Measurements from ENCODE around the gene WWOX.
A peak's percentile ranks its signal among the peaks of the same experiment; 100 is the strongest.

Gene WWOX

GRCh38 chr16:78764478-78764877, 665.0 kb downstream of the WWOX start:
- no peak for DNase-seq (ENCODE audit: low read depth)
- H3K4me3 ChIP-seq (ENCODE audit: low read length), result no peak overlapping the region
- TF ChIP-seq, protein P1, sequence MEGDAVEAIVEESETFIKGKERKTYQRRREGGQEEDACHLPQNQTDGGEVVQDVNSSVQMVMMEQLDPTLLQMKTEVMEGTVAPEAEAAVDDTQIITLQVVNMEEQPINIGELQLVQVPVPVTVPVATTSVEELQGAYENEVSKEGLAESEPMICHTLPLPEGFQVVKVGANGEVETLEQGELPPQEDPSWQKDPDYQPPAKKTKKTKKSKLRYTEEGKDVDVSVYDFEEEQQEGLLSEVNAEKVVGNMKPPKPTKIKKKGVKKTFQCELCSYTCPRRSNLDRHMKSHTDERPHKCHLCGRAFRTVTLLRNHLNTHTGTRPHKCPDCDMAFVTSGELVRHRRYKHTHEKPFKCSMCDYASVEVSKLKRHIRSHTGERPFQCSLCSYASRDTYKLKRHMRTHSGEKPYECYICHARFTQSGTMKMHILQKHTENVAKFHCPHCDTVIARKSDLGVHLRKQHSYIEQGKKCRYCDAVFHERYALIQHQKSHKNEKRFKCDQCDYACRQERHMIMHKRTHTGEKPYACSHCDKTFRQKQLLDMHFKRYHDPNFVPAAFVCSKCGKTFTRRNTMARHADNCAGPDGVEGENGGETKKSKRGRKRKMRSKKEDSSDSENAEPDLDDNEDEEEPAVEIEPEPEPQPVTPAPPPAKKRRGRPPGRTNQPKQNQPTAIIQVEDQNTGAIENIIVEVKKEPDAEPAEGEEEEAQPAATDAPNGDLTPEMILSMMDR (IDR thresholded peaks at IDR 0.05; ENCODE audit: insufficient read depth, low read depth, low read length, missing control alignments), result no peak

DNA sequence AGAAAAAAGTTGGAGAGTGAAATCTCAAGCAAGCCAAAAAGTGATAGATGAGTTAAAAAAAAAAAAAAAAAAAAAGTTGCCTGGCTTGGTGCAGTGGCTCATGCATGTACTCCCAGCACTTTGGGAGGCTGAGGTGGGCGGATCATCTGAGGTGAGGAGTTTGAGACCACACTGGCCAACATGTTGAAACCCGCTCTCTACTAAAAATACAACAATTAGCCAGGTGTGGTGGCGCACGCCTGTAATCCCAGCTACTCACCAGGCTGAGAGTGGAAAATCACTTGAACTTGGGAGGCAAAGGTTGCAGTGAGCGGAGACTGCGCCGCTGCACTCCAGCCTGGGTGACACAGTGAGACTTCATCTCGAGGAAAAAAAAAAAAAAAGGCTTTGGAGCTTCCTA, 668.8 kb downstream of the WWOX start:
- no peak for DNase-seq (ENCODE audit: low read depth)
- TF ChIP-seq, protein P1 (IDR thresholded peaks at IDR 0.05; ENCODE audit: insufficient read depth, low read depth, low read length, missing control alignments), result no peak
- H3K4me3 ChIP-seq (ENCODE audit: low read length), result no peak overlapping the region

- TF ChIP-seq, protein P1 (IDR thresholded peaks at IDR 0.05; ENCODE audit: insufficient read depth, low read depth, low read length, missing control alignments), result no peak
- DNase-seq (ENCODE audit: low read depth), result no peak
- H3K4me3 ChIP-seq (ENCODE audit: low read length), result no peak overlapping the region
Observed at GRCh38 chr16:78768718-78769117, 669.3 kb downstream of the WWOX start.

DNA sequence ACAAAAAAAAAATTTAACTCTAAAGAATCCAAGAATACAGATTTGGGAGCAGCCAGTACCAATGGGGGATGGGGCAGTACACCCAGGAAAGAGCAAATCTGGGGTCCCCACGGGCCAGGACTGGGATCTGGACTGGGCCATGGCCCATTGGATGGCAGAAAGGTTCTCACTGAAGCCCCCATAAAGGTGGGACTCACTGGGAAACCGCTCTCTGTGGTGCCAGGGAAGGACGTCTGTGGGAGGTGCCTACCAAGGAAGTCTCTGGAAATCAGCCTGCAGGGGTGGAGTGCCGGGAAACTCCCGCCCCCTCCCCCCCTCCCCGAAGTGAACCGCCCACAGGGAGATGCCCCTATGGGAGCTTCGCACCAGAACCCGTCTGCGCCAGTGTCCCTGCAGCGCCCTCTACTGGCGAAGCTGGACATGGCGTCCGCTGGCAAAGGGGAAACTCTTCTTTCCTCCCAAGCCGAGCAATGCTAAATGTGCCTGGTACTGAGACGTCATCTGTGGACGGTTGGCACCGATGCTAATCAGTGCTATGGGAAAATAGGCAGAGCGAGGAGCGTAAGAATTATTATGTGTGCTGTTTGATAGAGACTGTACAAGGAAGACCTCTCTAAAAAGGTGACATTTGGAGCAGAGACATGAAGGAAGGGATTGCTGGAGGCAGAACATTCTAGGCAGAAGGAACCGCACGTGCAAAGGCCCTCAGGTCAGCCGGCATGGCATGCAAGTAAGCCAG, 671.1 kb downstream of the WWOX start:
- TF ChIP-seq, protein P1 (IDR thresholded peaks at IDR 0.05; ENCODE audit: insufficient read depth, low read depth, low read length, missing control alignments), result peak; percentile 68
- H3K4me3 ChIP-seq (ENCODE audit: low read length), result no peak overlapping the region
- peak; percentile 6 for DNase-seq (ENCODE audit: low read depth)

GRCh38 chr16:78773291-78773702, 673.8 kb downstream of the WWOX start:
- H3K4me3 ChIP-seq (ENCODE audit: low read length), result no peak overlapping the region
- TF ChIP-seq, protein P1 (IDR thresholded peaks at IDR 0.05; ENCODE audit: insufficient read depth, low read depth, low read length, missing control alignments), result no peak
- no peak for DNase-seq (ENCODE audit: low read depth)

DNA sequence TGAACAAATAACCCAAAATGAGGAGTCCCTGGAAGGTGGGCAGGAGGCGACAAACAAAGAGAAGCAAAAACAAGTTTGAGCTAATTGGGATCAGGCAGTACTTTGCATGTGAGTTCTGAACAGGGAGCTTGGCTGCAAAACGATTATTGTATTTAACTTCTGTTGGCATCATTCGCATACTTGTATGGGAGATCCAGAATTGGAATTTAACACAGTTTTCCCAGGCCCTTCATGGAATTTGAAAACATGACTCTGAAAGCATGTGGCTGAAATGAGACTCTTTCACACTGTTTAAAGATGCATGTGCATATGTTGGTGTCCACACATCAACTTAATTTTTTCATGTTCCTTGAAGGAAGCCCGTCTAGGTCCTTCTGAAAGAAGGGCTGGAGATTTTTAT, 674.3 kb downstream of the WWOX start:
- no peak for DNase-seq (ENCODE audit: low read depth)
- TF ChIP-seq, protein P1 (IDR thresholded peaks at IDR 0.05; ENCODE audit: insufficient read depth, low read depth, low read length, missing control alignments), result no peak

DNA sequence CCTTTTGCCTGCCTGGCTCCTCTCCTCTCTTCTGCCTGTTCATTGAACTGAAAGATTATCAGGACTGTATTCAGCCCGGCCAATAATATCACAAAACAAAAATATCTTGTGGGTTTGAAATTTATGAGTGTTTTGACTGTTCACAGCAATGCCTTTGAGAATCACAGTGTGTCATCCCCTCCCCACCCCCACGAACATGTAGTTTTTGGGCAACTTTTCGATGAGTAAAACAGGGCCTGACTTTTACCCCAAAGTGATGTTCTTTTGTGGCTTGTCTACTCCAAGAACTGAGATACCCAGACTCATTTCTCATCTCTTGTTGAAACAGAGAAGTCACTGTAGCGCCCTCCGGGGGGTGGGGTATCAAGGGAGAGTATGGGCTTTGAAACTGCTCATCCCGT, 675.7 kb downstream of the WWOX start:
- no peak overlapping the region for H3K4me3 ChIP-seq (ENCODE audit: low read length)
- DNase-seq (ENCODE audit: low read depth), result no peak
- TF ChIP-seq, protein P1 (IDR thresholded peaks at IDR 0.05; ENCODE audit: insufficient read depth, low read depth, low read length, missing control alignments), result no peak

More for the DNA sequence above, 674.3 kb downstream of the WWOX start:
- H3K4me3 ChIP-seq (ENCODE audit: low read length), result no peak overlapping the region

All from epithelial cell of esophagus (primary cell).